Breast epithelium (tissue), 4 donors: ENCODE results near the gene LYRM4. TPM values are rescaled to one million over a fixed set of nuclear protein-coding genes. Genes with fewer than 3 reads are reported as not detected.

ENCODE experiments used
- DNase-seq, 2 donors: peaks; one replicate each; pipeline ENCODE4 v3.0.0-alpha.2; 2019; ENCODE audit warnings: low spot score in 2 of 2
- H3K27ac ChIP-seq, 2 donors: fragments of 200-600 bp; sonication (generic) in 1 of 2; one replicate each; pipeline ENCODE4 v1.5.1; 2016 to 2019; ENCODE audit warnings: mild to moderate bottlenecking in 1 of 2
- H3K27me3 ChIP-seq, 2 donors: fragments of 200-600 bp; sonication (generic) in 1 of 2; one replicate each; pipeline versions ENCODE4 v1.5.1 to v1.6.0; 2017 to 2019; ENCODE audit warnings: control low read depth in 1 of 2, mild to moderate bottlenecking in 1 of 2
- H3K36me3 ChIP-seq: fragments of 200-600 bp; one replicate; pipeline ENCODE4 v1.5.1; 2019
- H3K4me1 ChIP-seq, 2 donors: fragments of 200-600 bp; sonication (generic); one replicate each; pipeline ENCODE4 v1.5.1; 2016 to 2019; ENCODE audit warnings: control low read depth in 1 of 2
- H3K4me3 ChIP-seq, 3 donors: fragments of 200-600 bp; sonication (generic); 1 replicate in 2 of 3; 2 replicates in 1 of 3; pipeline ENCODE4 v1.5.1; 2016 to 2019; ENCODE audit warnings: mild to moderate bottlenecking in 3 of 3, moderate library complexity in 2 of 3
- H3K9me3 ChIP-seq, 2 donors: fragments of 200-600 bp; sonication (generic) in 1 of 2; one replicate each; pipeline ENCODE4 v1.5.1; 2016 to 2019; ENCODE audit warnings: control low read depth in 1 of 2
- CTCF ChIP-seq, 3 donors: fragments of 450-650 bp; IDR thresholded peaks; one replicate each; pipeline ENCODE4 v1.5.1; 2016 to 2017; ENCODE audit warnings: antibody characterized with exemption in 3 of 3, mild to moderate bottlenecking in 3 of 3, moderate library complexity in 3 of 3
- POLR2A ChIP-seq: fragments of 450-650 bp; IDR thresholded peaks from one replicate; pipeline ENCODE4 v1.6.1; 2016; ENCODE audit warnings: antibody characterized with exemption, mild to moderate bottlenecking, moderate library complexity
- POLR2AphosphoS5 ChIP-seq, 3 donors: sonication (generic); formaldehyde crosslinking; IDR thresholded peaks; one replicate each; pipeline ENCODE4 v1.6.1; 2017; ENCODE audit warnings: antibody characterized with exemption in 3 of 3
- intact Hi-C: fragments of 100-400 bp; cut with DNase I; formaldehyde crosslinking; loops from one replicate; pipeline ENCODE4 v1.15.1; 2023; ENCODE audit warnings: low total_unique reads
- total RNA-seq, 3 donors: library from RNA; depleted of rRNA; stranded (reverse); fragments of >200 nt; gene quantifications; one replicate each; pipeline ENCODE4 v1.1.0, GENCODE V29; 2016

Gene LYRM4
- total RNA-seq, 3 donors from 2014 or later, result 24.4 to 38.0 (median 25.0) TPM

GRCh38 chr6:5098501-5099270 is 162.1 kb downstream of the LYRM4 start:
- intact Hi-C loops, result no loop called here
- H3K36me3 ChIP-seq, result no peaks in the 10 kb centered on the region
- DNase-seq, result no peak

GRCh38 chr6:5096482-5096881 is 164.3 kb downstream of the LYRM4 start:
- H3K4me1 ChIP-seq, result no peaks in the 10 kb centered on the region
- no peaks in the 10 kb centered on the region for H3K9me3 ChIP-seq
- TF ChIP-seq POLR2AphosphoS5 (IDR thresholded peaks at IDR 0.05), result no peak
- TF ChIP-seq POLR2A, result no peak
- no peak for TF ChIP-seq CTCF (IDR thresholded peaks at IDR 0.05)
- DNase-seq, result no peak
- H3K4me3 ChIP-seq, result no peak overlapping the region
- no peaks in the 10 kb centered on the region for H3K36me3 ChIP-seq
- H3K27me3 ChIP-seq, result no peaks in the 10 kb centered on the region
- no peak overlapping the region for H3K27ac ChIP-seq
- intact Hi-C loops, result no loop called here

More at GRCh38 chr6:5098501-5099270, 162.1 kb downstream of the LYRM4 start:
- H3K4me1 ChIP-seq, result no peaks in the 10 kb centered on the region
- no peaks in the 10 kb centered on the region for H3K27me3 ChIP-seq
- H3K4me3 ChIP-seq, result no peak overlapping the region
- TF ChIP-seq CTCF (IDR thresholded peaks at IDR 0.05) (no peak), POLR2AphosphoS5 (IDR thresholded peaks at IDR 0.05) (no peak), POLR2A (no peak)
- no peaks in the 10 kb centered on the region for H3K9me3 ChIP-seq
- H3K27ac ChIP-seq, result no peak overlapping the region

GRCh38 chr6:5095236-5095635 is 165.5 kb downstream of the LYRM4 start:
- Histone ChIP-seq H3K4me3 (no peak overlapping the region), H3K36me3 (no peaks in the 10 kb centered on the region), H3K27ac (no peak overlapping the region), H3K9me3 (no peaks in the 10 kb centered on the region), H3K27me3 (no peaks in the 10 kb centered on the region), H3K4me1 (no peaks in the 10 kb centered on the region)
- intact Hi-C loops, result no loop called here
- DNase-seq, result no peak
- no peak for TF ChIP-seq POLR2AphosphoS5 (IDR thresholded peaks at IDR 0.05)

GRCh38 chr6:5094327-5094726 is 166.4 kb downstream of the LYRM4 start:
- no peak overlapping the region for H3K4me3 ChIP-seq
- no peak for DNase-seq
- H3K36me3 ChIP-seq, result no peaks in the 10 kb centered on the region
- intact Hi-C loops, result no loop called here
- no peaks in the 10 kb centered on the region for H3K9me3 ChIP-seq
- H3K27ac ChIP-seq, result no peak overlapping the region
- no peaks in the 10 kb centered on the region for H3K4me1 ChIP-seq
- TF ChIP-seq POLR2A (no peak), CTCF (IDR thresholded peaks at IDR 0.05) (no peak), POLR2AphosphoS5 (IDR thresholded peaks at IDR 0.05) (no peak)
- no peaks in the 10 kb centered on the region for H3K27me3 ChIP-seq

GRCh38 chr6:5093231-5094015 is 167.3 kb downstream of the LYRM4 start:
- no peak overlapping the region for H3K27ac ChIP-seq
- TF ChIP-seq POLR2A (no peak), POLR2AphosphoS5 (IDR thresholded peaks at IDR 0.05) (no peak), CTCF (IDR thresholded peaks at IDR 0.05) (no peak)
- DNase-seq, result no peak

More at GRCh38 chr6:5093231-5094015, 167.3 kb downstream of the LYRM4 start:
- no peaks in the 10 kb centered on the region for H3K9me3 ChIP-seq
- H3K36me3 ChIP-seq, result no peaks in the 10 kb centered on the region
- no peaks in the 10 kb centered on the region for H3K4me1 ChIP-seq
- no peaks in the 10 kb centered on the region for H3K27me3 ChIP-seq
- intact Hi-C loops, result no loop called here
- no peak overlapping the region for H3K4me3 ChIP-seq
